Measurements from ENCODE around the gene PTPRO.

DNA sequence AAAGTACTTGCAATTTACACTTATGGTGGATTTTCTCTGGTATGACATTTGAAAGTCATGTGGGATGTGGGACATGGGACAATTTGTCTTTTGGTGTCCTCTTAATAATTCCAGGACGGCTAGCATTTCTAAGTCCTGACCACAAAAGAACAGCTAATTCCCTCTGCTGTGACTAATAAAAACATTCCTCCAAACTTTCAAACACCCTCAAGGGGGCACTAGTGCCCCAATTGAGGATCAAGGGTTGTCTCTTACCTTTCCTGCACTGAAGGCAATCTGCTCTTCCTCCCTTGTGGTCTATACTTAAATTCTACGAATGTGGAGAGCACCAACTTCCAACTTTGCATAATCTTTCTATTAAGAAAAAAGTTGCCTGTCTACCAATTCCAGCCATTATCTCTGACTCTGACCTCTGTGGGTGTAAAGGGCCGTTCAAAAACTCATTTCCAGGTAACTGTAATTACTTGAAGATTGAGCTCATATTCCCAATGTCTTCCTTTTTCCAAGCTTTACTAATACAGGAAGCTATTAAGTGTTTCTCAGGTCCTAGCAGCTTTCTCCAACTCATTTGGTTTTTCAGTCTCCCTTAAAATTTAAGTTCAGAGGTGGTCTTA is 210.2 kb downstream of the PTPRO start:
- TF ChIP-seq, protein P1, sequence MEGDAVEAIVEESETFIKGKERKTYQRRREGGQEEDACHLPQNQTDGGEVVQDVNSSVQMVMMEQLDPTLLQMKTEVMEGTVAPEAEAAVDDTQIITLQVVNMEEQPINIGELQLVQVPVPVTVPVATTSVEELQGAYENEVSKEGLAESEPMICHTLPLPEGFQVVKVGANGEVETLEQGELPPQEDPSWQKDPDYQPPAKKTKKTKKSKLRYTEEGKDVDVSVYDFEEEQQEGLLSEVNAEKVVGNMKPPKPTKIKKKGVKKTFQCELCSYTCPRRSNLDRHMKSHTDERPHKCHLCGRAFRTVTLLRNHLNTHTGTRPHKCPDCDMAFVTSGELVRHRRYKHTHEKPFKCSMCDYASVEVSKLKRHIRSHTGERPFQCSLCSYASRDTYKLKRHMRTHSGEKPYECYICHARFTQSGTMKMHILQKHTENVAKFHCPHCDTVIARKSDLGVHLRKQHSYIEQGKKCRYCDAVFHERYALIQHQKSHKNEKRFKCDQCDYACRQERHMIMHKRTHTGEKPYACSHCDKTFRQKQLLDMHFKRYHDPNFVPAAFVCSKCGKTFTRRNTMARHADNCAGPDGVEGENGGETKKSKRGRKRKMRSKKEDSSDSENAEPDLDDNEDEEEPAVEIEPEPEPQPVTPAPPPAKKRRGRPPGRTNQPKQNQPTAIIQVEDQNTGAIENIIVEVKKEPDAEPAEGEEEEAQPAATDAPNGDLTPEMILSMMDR (IDR thresholded peaks at IDR 0.05 in 4 of 5, conservative IDR thresholded peaks at IDR 0.05 in 1 of 5) = peak in 2 of 5 experiments; percentile 37 to 43
- TF ChIP-seq POLR2A (IDR thresholded peaks at IDR 0.05) = no peak

Data from gastrocnemius medialis (tissue), 4 donors.